Measurements from ENCODE around the gene GLP1R. TPM values are rescaled to one million over a fixed set of nuclear protein-coding genes. Genes with fewer than 3 reads are reported as not detected.

GLP1R gene
- polyA plus RNA-seq, 1 of the 3 experiments (the other 2 are of a cell fraction) = not detected

DNA sequence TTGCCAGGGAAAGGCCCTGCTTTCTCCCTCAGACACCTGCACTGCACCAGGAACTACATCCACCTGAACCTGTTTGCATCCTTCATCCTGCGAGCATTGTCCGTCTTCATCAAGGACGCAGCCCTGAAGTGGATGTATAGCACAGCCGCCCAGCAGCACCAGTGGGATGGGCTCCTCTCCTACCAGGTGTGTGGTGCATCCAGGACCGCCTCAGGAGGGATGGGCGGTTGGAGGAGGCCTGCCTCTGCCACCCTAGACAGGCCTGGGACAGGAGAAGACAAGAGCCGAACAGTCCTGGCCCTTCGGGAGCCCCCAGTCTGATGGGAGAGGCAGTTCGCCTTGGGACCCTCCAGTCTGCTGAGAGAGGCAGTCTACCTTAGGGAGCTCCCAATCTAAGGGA is 24.2 kb downstream of the GLP1R start:
- CTCF ChIA-PET = interaction anchor here (1.0 kb wide), 1 partner anchor 9 kb away, joined by 4 read pairs; no protein-coding TSS in a partner anchor
- H2AFZ ChIP-seq (ENCODE audit: low read depth) = no peak overlapping the region

More for the DNA sequence above, 24.2 kb downstream of the GLP1R start:
- POLR2A ChIA-PET = no interaction called here
- WGBS (ENCODE audit: low lambda C conversion rate) = 43% methylated on average over 7 of the region's 9 CpGs
- H4K20me1 ChIP-seq (ENCODE audit: insufficient read depth) = no peaks in the 10 kb centered on the region
- no peaks in the 10 kb centered on the region for H3K27me3 ChIP-seq (ENCODE audit: insufficient read depth)
- H3K9me2 ChIP-seq = no peaks in the 10 kb centered on the region
- TF ChIP-seq REST (IDR thresholded peaks at IDR 0.05; ENCODE audit: low read depth, low read length) (no peak), FOSL2 (IDR thresholded peaks at IDR 0.05; ENCODE audit: borderline replicate concordance, low read depth) (no peak), RFX5 (IDR thresholded peaks at IDR 0.05; ENCODE audit: low read length) (no peak), YY1 (IDR thresholded peaks at IDR 0.05; ENCODE audit: low read depth) (no peak), USF2 (IDR thresholded peaks at IDR 0.05; ENCODE audit: borderline replicate concordance, low read depth, low read length) (no peak), MEF2A (IDR thresholded peaks at IDR 0.05; ENCODE audit: borderline replicate concordance, low read depth) (no peak), TAF1 (IDR thresholded peaks at IDR 0.05; ENCODE audit: borderline replicate concordance, low read depth, low read length) (no peak), RXRA (IDR thresholded peaks at IDR 0.05; ENCODE audit: borderline replicate concordance, low read depth) (no peak), FOXJ3 (CRISPR knock-in tag; IDR thresholded peaks at IDR 0.05) (no peak), JUND (IDR thresholded peaks at IDR 0.05) (no peak), TCF12 (IDR thresholded peaks at IDR 0.05) (no peak), SIN3A (IDR thresholded peaks at IDR 0.05; ENCODE audit: borderline replicate concordance, low read depth, low read length) (no peak)
- TF ChIP-seq, protein P1, sequence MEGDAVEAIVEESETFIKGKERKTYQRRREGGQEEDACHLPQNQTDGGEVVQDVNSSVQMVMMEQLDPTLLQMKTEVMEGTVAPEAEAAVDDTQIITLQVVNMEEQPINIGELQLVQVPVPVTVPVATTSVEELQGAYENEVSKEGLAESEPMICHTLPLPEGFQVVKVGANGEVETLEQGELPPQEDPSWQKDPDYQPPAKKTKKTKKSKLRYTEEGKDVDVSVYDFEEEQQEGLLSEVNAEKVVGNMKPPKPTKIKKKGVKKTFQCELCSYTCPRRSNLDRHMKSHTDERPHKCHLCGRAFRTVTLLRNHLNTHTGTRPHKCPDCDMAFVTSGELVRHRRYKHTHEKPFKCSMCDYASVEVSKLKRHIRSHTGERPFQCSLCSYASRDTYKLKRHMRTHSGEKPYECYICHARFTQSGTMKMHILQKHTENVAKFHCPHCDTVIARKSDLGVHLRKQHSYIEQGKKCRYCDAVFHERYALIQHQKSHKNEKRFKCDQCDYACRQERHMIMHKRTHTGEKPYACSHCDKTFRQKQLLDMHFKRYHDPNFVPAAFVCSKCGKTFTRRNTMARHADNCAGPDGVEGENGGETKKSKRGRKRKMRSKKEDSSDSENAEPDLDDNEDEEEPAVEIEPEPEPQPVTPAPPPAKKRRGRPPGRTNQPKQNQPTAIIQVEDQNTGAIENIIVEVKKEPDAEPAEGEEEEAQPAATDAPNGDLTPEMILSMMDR (IDR thresholded peaks at IDR 0.05) = no peak
- no peak overlapping the region for H3K4me2 ChIP-seq
- no peaks in the 10 kb centered on the region for H3F3A ChIP-seq (replicated peaks; ENCODE audit: insufficient read depth)
- H3K9me3 ChIP-seq = no peaks in the 10 kb centered on the region
- H3K9ac ChIP-seq = no peak overlapping the region
- no peaks in the 10 kb centered on the region for H3K36me3 ChIP-seq (replicated peaks in 1 of 2; ENCODE audit: control insufficient read depth in 1 of 2, insufficient read depth in 2 of 2, low read length in 1 of 2)
- no peaks in the 10 kb centered on the region for H3K79me2 ChIP-seq (ENCODE audit: insufficient read depth)
- DNase-seq = no peak
- no peak overlapping the region for H3K4me3 ChIP-seq (ENCODE audit: low read depth in 2 of 2, low read length in 1 of 2)
- H3K4me1 ChIP-seq (ENCODE audit: control insufficient read depth in 1 of 2, insufficient read depth in 2 of 2, low read depth in 1 of 2, low read length in 1 of 2) = no peaks in the 10 kb centered on the region
- no peak overlapping the region for H3K27ac ChIP-seq (ENCODE audit: low read depth in 2 of 2, low read length in 1 of 2)

Data from SK-N-SH (cell line).